GM18498 (cell line): ENCODE data around the gene SLC26A2.
A peak's percentile ranks its signal among the peaks of the same experiment; 100 is the strongest.
"Not testable (repeated sequence)": the region's sequence is repeated elsewhere in the genome, so short reads cannot be mapped to it uniquely, and the experiment has no call there.

ENCODE experiments used
- ATAC-seq: cut with Tn5 transposase; IDR thresholded peaks from one replicate; pipeline ENCODE4 v1.9.1; 2021; ENCODE audit warnings: mild to moderate bottlenecking, moderate library complexity; ENCODE audit not compliant: unreplicated experiment

Gene SLC26A2

DNA sequence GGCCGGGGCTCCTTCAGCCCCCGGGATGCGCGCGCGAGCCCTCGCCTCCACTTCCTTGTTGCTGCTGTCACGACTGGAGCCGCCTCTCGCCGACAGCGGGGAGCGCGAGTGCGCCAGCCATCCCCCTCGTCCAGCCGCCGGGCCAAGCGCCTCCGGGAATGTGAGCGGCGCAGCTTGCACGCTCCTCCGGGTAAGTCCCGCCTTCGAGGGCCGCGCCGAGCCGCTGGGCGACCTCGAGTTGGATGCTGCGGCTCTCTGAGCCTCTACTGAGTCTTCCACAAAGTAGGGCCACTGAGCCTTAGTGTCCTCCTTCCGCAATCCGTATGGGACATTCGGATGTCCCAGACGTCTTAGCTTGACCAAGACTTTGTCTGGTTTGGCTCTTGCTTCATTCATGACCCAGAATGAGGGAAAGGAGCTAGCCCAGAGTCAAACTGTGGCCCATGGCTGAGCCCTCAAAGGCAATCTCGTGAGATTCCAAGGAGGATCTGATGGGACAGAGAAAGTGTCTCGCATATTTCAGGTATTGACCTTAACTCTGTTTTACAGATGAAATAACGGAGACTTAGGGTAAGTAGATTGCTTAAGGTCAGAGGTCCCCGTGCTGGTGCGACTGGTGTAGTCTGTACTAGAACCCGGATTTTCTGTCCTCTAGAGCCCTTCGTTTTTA is 40.6 kb downstream of the SLC26A2 start:
- ATAC-seq = peak; percentile 21

DNA sequence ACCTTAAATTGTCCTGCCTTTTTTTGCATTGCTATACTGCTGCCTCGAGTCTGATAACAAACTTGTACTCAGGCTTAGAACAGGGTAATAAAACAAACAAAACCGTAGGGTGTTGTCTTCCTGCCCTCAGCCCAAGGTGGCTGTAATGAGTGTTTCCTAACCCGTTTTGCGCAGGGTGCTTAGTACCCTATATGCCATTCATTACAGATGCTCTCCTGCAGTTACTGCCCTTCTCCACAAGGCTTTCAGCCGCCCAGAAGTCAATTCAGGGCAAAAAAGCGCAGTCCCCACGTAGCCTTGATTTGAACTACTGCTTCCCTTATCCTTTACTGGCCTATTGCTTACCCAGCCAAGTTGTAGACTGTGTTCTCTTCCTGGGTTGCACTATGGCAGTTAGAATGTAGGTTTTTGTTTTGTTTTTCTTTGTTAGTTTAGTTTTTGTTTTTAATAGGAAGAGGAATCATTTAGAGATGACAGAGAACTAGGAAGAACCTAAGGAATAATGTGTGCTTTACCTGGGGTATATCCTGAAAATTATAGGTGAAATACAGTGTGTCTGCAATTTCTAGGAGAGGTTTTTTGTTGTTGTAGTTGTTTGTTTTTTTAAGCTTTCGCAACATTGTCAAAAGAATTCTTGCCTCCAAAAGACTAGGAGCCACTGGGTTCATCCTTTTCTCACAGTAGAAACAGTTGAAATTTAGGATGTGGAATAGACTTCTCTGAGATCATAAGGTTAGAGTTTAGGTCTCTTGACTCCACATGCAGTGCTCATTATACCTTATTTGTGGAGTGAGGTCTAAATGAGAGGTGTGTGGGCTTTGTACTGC is 41.3 kb downstream of the SLC26A2 start:
- ATAC-seq = peak; percentile 53

DNA sequence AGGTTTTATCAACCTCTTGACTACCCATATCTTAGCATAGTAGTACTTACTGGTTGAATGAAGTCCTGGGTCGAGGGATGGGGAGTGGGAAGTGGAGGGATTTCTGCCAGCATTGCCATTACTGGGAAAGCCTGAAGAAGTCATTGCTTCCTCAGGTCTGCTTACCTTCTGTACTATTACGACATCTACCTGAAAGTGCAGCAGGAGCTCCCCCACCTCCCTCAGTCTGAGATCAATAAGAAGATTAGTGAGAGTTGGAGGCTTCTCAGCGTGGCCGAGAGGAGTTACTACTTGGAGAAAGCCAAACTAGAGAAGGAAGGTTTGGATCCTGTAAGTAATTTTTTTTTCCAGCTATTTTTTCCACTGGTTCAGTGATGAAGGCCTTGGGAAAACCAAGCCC is 45.8 kb downstream of the SLC26A2 start:
- ATAC-seq = no peak

DNA sequence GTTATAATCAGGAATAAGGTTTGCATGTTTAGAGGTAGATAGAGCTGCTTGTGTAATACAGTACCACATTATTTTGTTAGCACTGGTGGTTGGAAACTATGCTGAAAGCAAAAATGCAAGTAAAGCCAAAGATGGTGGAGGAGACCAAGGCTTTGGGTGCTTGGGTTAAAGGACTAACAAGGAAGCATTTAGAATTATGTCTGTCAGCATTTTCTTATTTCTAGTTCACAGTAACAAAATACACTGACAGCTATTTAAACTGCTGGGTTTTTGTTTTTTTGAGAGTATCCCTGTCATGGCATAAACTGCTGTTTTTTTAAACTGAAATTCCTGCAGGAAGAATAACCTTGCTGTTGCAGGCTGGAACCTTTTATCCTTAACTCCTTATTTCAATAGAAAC is 46.5 kb downstream of the SLC26A2 start:
- ATAC-seq = no peak

DNA sequence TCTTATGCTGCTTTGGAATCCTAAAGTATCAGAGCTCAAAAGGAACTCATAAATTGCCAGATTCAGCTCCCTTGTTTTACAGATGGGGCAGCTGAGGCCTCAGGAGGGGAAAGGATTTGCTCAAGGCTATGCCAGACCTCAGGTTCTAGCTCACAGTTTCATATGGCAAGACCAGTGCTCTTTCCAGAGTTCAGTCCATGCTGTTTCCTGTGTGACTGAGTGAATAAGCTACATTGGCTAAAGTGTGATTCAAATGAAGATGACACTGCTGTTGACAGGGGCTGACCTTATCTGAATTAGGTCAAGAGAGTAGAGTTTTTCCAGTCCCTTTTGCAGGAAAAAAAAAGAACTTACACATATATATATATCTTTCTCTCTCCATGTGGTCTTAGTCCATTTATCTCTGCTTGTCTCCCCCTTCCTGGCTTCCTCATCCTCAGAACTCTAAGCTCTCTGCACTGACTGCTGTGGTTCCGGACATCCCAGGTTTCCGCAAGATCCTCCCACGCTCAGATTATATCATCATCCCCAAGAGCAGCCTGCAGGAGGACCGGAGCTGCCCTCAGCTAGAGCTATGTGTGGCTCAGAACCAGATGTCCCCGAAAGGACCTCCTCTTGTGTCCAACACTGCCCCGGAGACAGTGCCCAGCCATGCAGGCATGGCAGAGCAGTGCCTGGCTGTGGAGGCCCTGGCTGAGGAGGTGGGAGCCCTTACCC is 49.3 kb downstream of the SLC26A2 start:
- ATAC-seq = no peak

DNA sequence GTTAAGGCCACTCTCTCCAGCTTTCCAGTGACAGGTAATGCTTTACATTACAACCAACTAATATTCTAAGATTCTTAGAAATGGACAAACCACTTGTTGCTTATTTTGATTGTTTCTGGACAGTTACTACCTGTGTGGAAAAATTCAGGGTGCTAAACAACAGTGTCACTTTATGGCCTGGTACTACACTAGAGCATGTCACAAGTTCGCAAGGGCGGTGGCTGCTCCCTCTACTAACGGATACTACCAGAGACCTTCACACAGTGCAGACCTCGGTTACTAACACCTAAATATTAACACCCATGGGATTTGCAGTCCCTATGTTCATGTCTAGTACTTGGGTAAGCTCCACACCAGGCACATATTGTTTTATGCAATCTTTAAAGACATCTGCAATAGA is 53.4 kb downstream of the SLC26A2 start:
- ATAC-seq = no peak

DNA sequence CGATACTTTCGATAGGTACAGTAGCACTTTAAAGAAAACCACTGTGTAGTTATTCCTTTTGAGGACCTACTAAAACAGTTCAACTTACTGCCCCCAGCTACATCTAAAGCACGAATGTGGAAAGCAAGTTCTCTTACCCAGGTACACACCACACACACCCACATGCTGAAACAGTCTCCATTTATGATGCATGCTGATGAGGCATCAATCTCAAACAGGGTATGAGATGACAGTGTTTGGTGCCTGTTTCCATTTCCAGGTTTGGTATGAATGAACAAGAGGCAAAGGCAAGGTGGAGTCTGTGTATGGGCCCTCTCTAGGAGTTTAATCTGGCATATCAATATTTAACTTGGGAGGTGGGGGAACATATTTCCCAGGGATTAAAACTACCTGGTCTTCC is 53.9 kb downstream of the SLC26A2 start:
- ATAC-seq = no peak

DNA sequence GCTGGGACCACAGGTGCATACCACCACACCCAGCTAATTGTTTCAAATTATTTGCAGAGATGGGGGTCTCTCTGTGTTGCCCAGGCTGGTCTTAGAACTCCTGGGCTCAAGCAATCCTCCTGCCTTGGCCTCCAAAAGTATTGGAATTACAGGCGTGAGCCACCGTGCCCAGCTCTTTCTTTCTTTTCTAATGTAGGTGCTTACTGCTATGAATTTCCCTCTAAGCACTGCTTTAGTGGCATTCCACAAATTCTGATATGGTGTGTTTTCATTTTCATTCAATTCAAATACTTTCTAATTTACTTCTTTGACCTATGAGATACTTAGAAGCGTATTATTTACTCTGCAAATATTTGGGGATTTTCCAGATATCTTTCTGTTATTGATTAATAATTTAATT is 54.9 kb downstream of the SLC26A2 start:
- no peak for ATAC-seq

DNA sequence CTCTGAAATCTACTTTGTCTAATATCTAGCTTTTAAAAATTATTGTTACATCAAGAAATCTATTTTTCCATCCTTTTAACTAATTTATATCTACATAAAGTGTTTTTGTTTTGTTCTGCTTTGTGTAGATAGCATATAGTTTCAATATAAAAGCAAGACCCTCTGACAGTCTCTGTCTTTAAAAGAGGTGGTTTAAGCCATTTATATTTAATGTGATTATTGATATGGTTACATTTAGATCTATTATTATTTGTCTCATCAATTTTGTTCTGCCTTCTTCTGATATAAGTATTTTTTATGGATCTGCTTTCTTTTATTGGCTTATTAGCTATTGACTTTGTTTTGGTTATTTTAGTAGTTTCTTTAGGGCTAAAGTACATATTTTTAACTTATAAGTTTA is 56.0 kb downstream of the SLC26A2 start:
- ATAC-seq = no peak

DNA sequence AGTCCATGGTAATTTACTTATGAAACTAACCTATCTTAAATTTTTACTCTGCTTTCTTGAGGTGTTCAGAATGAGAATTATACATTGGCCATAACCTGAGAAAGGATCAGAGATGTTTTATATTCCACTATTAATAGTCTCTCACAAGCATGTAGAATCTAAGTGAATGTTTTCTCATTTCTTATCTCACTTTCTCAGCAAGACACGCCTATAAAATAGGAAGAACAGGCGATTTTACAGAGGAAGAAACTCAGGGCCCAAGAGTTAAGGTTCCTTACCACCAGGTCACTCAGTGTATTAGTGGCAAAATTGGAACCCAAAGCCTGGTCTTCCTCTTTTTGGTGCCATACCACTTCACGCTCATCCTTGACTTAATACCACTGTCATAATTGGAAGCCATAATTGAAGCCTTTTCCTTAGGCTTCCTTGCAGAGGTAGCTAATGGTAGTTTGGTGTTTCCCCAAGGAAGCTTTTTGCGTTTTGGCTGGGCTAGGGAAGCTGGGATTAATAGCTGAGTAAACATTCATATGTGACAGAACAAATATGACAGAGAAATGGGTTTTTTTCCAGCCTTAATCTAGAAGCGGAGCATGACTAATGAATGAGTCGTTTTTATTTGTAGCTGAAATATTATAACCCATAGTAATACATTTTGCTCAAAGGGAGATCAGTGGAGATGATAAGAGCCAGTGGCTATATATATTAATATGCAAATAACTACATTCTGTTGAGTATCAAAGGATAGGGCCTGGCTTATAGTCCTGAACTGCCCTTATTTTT is 56.9 kb downstream of the SLC26A2 start:
- no peak for ATAC-seq

DNA sequence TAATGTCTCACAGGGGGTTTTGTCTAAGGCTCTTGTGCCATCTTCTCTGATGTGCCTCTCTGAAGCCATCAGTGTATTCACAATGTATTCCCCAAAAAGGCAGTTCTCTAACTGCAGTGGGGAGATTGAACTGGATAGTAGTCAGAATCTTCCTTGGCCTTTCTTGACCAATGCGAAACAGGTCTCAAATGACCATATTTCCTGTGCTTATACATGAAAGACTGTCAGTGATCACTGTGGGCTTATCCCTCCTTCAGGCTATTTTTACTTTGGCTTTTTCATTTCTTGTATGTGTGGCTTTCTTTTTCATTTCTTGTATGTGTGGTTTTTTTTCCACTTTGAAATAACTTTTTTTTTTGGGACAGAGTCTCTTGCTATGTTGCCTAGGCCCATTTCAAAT is 59.7 kb downstream of the SLC26A2 start:
- ATAC-seq = peak; percentile 54

DNA sequence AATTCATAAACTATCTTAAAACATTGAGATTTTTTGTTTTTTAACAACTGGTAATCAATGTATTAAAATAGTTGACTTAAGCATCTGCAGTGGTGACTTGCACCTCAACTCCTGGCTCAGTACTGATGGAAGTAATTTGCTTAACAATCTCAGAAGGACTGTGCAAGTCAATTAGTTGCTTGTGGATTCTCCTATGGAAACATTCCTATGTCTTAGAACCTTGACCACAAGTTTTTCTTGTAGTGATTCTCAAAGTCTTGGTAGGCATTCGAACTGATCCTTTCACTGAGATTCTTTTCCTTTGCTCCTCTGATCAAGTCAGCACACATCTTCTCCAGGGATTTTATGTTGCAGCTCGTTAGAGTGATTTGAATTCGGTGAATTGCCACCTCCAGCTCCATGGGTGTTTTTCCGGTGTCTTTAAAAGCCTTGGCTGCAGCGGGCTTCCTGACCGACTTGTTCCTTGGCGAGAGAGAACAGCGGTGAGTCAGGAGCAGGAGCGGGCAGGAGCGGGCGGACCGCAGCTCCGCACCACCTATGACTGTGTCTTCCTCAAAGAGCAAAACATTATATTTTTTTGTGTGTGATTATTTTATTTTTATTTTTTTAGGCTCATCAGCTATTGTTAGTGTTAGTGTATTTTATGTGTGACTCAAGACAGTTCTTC is 61.1 kb downstream of the SLC26A2 start:
- ATAC-seq = no peak

DNA sequence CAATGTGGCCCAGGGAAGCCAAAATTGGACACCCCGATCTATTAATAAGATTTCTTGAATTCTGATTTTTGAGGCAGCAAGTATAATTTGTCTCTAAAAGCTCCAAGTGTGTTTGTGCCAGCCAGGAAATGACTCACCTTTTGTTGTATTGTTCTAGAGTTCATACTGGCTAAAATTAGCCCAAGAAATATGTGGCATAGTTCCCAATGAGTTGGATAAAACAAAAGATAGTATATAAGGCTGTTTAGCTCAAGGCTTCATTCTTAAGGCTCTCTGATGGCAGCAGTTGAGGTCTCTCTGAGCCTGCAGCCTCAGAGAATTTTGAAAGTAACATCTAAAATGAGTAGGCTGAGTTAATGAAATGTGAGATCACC is 61.6 kb downstream of the SLC26A2 start:
- no peak for ATAC-seq

DNA sequence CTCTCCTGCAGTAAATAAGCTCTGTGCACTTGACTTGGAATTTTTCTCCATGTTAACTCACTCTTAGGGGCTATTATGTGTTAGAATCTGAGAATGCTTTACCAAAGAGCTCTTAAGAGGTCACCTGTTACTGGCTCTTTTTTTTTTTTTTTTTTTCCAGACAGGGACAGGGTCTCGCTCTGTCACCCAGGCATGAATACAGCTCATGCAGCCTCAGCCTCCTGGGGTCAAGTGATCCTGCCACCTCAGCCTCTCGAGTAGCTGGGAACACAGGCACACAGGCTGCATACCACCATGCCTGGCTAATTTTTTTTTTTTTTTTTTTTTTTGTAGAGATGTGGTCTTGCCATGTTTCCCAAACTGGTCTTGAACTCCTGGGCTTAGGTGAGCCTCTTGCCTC is 62.1 kb downstream of the SLC26A2 start:
- ATAC-seq = no peak

DNA sequence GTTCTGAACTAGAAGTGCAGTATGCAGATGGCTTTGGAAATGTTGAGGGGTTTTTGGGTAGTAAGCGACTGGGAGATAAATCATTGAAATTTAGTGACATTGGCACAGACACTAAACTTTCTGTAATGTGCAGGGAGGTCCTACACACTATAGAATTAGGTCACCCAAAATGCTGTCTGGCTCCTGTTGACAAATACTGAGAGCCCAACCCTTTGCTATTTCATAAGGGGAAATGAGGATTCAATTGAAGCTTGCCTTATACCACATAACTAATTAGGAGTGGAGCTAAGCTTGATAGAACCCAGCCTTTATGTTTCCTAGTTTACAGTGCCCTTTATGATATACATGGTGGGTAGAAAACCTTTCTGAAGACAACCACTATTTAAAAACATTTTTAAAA is 62.6 kb downstream of the SLC26A2 start:
- ATAC-seq = no peak

DNA sequence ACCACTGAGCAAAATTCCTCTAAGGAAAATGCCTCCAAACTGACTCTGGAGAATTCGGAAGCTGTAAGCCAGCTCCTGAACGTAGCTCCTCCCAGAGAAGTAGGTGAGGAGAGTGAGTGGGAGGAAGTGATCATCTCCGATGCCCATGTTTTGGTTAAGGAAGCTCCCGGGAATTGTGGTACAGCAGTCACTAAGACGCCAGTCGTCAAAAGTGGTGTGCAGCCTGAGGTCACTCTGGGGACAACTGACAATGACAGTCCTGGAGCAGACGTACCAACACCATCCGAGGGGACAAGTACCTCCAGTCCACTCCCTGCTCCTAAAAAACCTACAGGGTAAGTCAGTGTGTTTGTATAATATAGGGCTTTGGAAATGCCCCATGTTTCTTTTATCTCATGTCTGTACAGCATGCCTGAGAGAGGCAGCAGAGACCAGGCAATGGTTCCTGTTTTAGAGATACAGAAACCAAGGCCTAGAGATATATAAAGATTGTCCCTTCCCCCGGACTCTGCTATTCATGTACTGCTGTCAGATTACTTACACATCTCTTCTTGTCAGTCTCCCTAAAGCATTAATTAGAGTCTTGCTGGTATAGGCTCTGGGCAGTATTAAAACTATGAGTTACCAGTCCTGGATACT is 63.9 kb downstream of the SLC26A2 start:
- no peak for ATAC-seq

DNA sequence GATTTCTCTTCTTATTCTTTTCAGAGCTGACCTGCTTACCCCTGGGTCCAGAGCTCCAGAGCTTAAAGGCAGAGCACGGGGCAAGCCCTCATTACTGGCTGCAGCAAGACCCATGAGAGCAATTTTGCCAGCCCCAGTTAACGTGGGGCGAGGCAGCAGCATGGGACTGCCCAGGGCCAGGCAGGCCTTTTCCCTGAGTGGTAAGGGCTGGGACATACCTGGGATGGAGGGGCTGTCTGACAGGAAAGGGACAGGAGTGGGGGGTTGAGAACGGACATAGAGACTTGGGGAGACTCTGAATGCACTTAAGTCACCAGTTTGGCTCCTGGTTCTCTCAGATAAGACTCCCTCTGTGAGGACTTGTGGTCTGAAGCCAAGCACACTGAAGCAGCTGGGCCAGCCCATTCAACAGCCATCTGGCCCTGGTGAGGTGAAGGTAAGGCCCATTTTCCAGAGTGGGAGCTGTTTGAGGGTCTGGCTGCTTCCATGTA is 66.2 kb downstream of the SLC26A2 start:
- ATAC-seq = no peak

DNA sequence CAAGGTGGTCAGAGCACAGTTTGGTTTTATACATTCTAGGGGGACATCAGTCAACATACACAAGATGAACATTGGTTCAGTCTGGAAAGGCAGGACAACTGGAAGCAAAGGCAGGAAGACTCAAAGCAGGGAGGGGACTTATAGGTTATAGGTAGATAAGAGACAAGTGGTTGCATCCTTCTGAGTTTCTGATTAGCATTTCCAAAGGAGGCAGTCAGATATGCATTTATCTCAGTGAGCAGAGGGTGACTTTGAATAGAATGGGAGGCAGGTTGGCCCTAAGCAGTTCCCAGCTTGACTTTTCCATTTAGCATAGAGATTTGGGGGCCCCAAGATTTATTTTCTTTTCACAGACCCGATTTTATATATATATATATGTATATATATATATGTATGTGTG is 67.5 kb downstream of the SLC26A2 start:
- not testable (repeated sequence) for ATAC-seq

DNA sequence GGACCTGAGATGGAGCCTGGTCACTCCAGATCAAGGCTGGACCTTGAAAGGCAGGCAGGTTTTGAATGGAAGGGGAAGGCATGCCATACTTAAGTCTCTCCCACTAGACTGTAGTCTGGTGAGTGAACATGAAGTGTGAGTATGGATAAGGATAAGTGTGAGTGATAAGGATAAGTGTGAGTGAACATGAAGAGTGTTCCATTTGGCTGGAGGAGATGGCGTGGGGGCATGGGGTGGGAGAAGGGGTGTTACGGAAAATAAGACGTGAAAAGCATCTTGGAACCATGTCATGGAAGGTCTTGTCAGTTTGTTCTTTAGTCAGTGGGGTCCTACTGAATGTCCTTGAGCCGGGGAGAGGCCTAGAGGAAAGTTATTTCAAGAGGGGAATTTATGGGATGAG is 72.8 kb downstream of the SLC26A2 start:
- no peak for ATAC-seq

DNA sequence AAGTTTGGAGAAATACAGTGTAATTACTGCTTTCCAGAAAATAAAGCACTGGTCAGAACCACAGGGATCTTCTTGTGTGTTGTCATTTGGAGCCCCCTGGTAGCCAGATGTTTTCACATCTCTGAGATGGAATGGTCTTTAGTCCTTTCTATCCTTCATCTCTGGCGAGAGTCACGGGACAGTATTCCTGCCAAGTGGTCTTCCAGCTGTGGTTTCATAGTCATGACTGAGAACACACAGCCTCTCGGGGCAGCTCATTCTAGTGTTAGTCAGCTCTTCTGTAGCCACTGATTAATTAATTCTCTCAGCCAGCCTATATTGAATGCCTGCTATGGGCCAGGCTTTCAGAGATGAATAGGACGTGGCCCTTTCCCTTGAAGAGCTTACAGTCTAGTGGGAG is 74.1 kb downstream of the SLC26A2 start:
- ATAC-seq = no peak
